HG03442 (cell line): Measurements from ENCODE around the gene MOCS2.

Source experiments
- ATAC-seq: cut with Tn5 transposase; IDR thresholded peaks from one replicate; pipeline ENCODE4 v1.9.1; 2021; ENCODE audit warnings: mild to moderate bottlenecking, moderate library complexity; ENCODE audit not compliant: unreplicated experiment

The MOCS2 gene

DNA sequence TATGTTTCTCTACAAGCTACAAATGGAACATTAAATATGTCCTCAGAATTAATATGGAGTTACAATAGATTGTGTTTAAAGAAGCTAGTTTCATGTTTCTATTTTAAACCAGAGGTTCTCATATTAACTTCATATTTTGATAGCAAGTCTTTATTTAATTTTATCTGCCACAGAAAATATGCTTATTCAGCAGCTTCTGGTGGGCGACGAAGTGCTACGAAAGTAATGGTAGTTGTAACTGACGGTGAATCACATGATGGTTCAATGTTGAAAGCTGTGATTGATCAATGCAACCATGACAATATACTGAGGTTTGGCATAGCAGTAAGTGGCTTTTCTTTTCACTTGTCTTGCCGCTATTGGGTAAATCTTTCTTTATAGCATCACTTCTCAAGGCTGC lies 54.2 kb downstream of the MOCS2 start:
- ATAC-seq, result no peak

DNA sequence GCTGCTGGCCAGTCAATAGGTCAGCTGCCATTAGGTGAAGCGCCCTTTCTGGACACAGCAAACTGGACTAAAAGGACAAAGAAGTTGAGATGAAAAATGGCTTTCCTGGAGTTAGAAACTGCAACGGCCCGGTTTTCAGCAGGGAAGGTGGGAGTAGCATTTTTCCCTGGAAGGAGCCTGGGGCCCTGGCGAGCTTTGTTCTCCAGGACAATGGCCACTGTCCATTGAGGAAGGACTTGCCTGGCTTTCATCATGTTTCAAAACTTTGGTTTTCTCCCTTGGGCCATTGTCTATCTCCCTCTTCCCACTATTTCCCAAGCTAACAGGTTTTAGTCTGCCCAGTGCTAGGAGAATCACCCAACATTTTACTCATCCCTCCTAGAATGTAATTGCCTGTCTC lies 56.2 kb downstream of the MOCS2 start:
- ATAC-seq, result no peak

DNA sequence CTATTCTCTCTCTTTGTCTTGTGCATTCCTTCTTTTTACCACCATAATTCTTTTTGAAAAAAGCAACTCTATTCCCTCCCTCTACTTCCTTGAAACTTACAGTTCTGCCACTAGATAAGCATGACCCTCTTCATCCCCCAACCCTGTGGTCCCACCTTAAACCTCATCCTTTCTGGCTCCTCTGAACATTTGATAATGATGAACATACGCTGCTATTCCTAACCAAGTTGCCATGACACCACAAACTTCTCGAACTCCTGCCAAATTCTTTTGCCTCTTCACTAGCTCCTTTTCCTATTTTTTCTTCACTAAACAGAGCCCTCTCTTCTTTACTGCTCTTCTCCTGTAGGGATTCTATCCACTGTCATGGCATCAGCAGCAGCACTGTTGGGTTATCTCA lies 57.1 kb downstream of the MOCS2 start:
- no peak for ATAC-seq

DNA sequence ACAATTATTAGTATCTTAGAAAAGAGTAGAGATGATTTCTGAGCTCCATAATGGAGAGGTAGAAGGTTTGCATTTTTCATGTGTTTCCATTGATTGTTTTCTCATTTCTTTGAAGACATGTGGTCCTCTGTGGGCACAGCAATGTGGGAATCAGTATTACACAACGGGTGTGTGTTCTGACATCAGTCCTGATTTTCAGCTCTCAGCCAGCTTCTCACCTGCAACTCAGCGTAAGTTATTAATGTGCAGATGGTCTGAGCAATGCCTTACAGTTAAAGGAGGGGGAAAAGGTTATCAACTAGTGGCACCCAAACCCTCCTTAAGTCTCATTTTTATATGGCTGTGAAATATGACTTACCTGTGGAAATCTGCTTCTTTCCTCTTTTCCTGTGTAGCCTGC lies 61.3 kb downstream of the MOCS2 start:
- ATAC-seq, result no peak
